ENCODE data around the gene VN1R4. TPM values are rescaled to one million over a fixed set of nuclear protein-coding genes. Genes with fewer than 3 reads are reported as not detected.
A peak's percentile ranks its signal among the peaks of the same experiment; 100 is the strongest.

The VN1R4 gene
- total and polyA plus RNA-seq, 2 of the 4 experiments (the other 2 are of a cell fraction) = not detected

DNA sequence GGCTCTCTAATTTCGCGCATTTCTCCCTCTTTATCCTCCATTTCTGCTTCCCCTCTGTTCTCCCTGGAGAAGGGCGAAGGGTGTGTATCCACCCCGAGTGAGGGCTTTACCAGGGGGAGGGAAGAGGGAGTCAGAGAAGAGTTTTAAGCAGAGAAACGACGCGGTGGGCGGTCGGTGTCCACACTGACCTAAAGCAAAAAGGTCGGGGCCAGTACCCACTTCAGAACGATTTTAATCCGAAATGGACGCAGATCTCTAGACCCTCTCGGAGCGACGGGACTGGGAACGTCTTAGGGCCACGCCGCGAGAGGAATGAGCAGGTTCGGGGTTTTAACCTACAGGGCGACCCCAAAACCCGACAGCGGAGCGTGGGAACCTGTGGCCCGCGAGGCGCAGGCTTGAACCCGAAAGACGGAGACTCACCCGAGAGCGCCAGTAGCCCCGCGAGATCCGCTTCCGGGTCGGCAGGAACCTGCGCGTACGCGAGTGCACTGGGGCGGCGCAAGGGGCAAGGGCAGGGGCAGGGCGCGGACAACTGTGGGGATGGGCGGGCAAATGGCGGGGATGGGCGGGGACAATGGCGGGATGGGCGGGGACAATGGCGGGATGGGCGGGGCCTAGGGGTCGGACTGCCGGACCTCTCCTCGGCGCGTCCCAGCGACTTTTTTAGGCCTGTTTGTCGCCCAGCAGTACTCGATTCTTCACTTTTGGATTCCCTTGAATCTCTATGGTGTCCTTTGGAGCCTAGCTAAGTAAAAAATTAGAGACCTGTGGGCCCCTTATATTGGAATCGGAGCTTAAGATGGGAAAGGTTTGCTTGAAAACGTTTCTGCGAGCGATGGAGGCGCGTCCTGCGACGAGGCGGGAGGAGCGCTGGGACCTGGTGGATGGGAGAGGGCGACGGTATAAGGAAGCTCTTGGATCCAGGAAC is 12.8 kb downstream of the VN1R4 start, which contains the start of gene ZNF677:
TSS of gene ZNF677 (minus strand) at position 463 of the 931 bp plus-strand sequence. CDS start 3,323 bp downstream, outside the sequence.
- Histone ChIP-seq H2BK15ac (ENCODE audit: low read depth, low read length) (no peak within 1 kb of the TSS), H3K9ac (ENCODE audit: low read depth, low read length) (peak within 1 kb of the TSS; percentile 62), H2AK5ac (ENCODE audit: low read depth, low read length) (no peak within 1 kb of the TSS; the same call in 1 of the 2 replicates), H3K4me1 (ENCODE audit: control insufficient read depth, insufficient read depth, low read length) (no peaks in the 10 kb centered on the region), H3K36me3 (ENCODE audit: control insufficient read depth, insufficient read depth, low read length) (peaks cover 13% of the 10 kb centered on the region), H3K14ac (replicated peaks; ENCODE audit: low read depth, low read length) (peak within 1 kb of the TSS; percentile 84), H3K4ac (ENCODE audit: low read depth, low read length) (peak within 1 kb of the TSS; percentile 78), H4K20me1 (ENCODE audit: insufficient read depth, low read length) (no peaks in the 10 kb centered on the region), H3K27me3 (ENCODE audit: control insufficient read depth, insufficient read depth, low read length) (no peaks in the 10 kb centered on the region), H3K79me1 (ENCODE audit: low read depth in 1 of 2, low read length in 2 of 2) (peaks cover 0 to 6% of the 10 kb centered on the region in 2 experiments; a peak in 1 of 4 replicates), H3K18ac (ENCODE audit: low read depth, low read length) (0 out of 2 replicates have a peak within 1 kb of the TSS, but pooled peaks have one; percentile 37), H2AK9ac (replicated peaks; ENCODE audit: low read depth, low read length, poor library complexity) (peak within 1 kb of the TSS; percentile 84), H3K4me3 (ENCODE audit: insufficient read depth, low read depth, low read length) (peak within 1 kb of the TSS; percentile 68), H4K5ac (ENCODE audit: low read depth, low read length) (peak within 1 kb of the TSS; percentile 67), H2BK5ac (ENCODE audit: low read depth, low read length, poor library complexity, severe bottlenecking) (no peak within 1 kb of the TSS), H2BK20ac (ENCODE audit: low read depth, low read length) (no peak within 1 kb of the TSS), H3K9me1 (ENCODE audit: insufficient read depth, low read length) (no peaks in the 10 kb centered on the region), H3K27ac (ENCODE audit: insufficient read depth, low read length) (peak within 1 kb of the TSS; percentile 43), H2AFZ (replicated peaks; ENCODE audit: low read length, poor library complexity) (peak within 1 kb of the TSS; percentile 93), H2BK120ac (ENCODE audit: low read depth, low read length) (no peak within 1 kb of the TSS), H3K23ac (ENCODE audit: low read depth, low read length) (peak within 1 kb of the TSS; percentile 35), H3K9me3 (ENCODE audit: control insufficient read depth, insufficient read depth, low read length) (peaks cover 12% of the 10 kb centered on the region), H4K91ac (ENCODE audit: insufficient read depth, low read depth, low read length) (no peak within 1 kb of the TSS; the same call in 1 of the 2 replicates), H3K4me2 (ENCODE audit: low read depth, low read length) (peak within 1 kb of the TSS; percentile 87), H4K8ac (ENCODE audit: low read depth in 2 of 2, low read length in 2 of 2) (peak within 1 kb of the TSS; percentile 93 to 95), H3K56ac (ENCODE audit: extremely low read depth, insufficient read depth, low read length) (0 out of 2 replicates have a peak within 1 kb of the TSS, but pooled peaks have one; percentile 29)
- ChIA-PET CTCF (interaction anchor here (0.5 kb wide), 1 partner anchor 607 kb away, joined by 3 read pairs; no protein-coding TSS in a partner anchor), POLR2A (ENCODE audit: unreplicated experiment) (no interaction called here)
- intact Hi-C loops (cut with micrococcal nuclease) = loop anchor here (2.0 kb wide), 1 partner anchor 78 kb away; the partner anchor contains the start of gene ZNF845
- dilution Hi-C loops (cut with HindIII; ENCODE audit: low sequenced_read_pairs, unreplicated experiment) = no loop called here
- peak; percentile 100 for ATAC-seq (ENCODE audit: low read depth)
- in situ Hi-C loops (cut with MboI; ENCODE audit: low sequenced_read_pairs) = no loop called here
- no TSS peak for BruUV-seq (replicated peaks)
- DNase-seq = peak; percentile 76
- no peak for TF ChIP-seq CHD1 (IDR thresholded peaks at IDR 0.05; ENCODE audit: low read depth, low read length)
- TF ChIP-seq SMC3 (IDR thresholded peaks at IDR 0.05; ENCODE audit: low read depth, low read length) = no peak
- TF ChIP-seq POLR2A (IDR thresholded peaks at IDR 0.05; ENCODE audit: low read depth, low read length) = peak; percentile 67; the same call in 1 of the 2 replicates
- TF ChIP-seq BHLHE40 (IDR thresholded peaks at IDR 0.05; ENCODE audit: low read depth, low read length) = no peak
- TF ChIP-seq MAZ (IDR thresholded peaks at IDR 0.05; ENCODE audit: borderline replicate concordance, low read depth, low read length) = peak; percentile 45; the same call in 1 of the 2 replicates
- no peak for TF ChIP-seq CEBPB (IDR thresholded peaks at IDR 0.05; ENCODE audit: low read depth, low read length)
- 3% methylated on average over 19 of the region's 72 CpGs; no CpG with 5 or more reads in 1 of the 2 experiments for WGBS, 2 experiments (ENCODE audit: extremely low coverage in 2 of 2, insufficient read length in 1 of 2)
